C1 segment of cervical spinal cord (tissue), 14 donors: ENCODE results near the gene ATP9A.
A peak's percentile ranks its signal among the peaks of the same experiment; 100 is the strongest.
"Not testable (repeated sequence)": the region's sequence is repeated elsewhere in the genome, so short reads cannot be mapped to it uniquely, and the experiment has no call there.

Experiments used
- DNase-seq, 14 donors: peaks; one replicate each; lab custom pipeline; 2025; lab: John Stamatoyannopoulos, UW

The ATP9A gene

GRCh38 chr20:51756653-51757052 lies 11.5 kb downstream of the ATP9A start:
- DNase-seq = no peak

GRCh38 chr20:51753220-51753619 lies 15.0 kb downstream of the ATP9A start:
- not testable (repeated sequence) for DNase-seq

DNA sequence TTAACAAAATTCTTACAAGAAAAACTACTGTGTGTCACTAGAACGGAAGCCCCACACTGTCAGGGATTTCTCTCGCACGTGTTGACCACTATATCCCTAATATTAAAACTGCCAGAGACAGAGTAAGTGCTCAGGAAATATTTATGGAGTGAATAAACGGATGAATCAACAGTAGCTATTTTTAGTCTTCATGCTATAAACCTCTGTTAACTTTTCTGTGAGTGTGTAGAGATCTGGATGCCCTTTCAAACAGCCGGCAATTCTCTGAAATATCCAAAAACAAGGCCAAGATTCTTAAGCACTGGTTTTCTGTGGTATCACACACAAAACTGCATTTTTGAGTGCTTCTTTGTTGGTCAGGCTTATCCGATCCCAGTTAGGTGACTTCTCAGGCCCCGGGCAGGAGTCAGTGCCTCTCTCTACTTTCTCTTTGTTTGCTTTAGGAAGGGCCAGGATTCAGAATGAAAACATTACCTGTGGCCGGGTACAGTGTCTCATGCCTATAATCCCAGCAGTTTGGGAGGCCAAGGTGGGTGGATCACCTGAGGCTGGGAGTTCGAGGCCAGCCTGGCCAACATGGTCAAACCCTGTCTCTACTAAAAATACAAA lies 15.7 kb downstream of the ATP9A start:
- DNase-seq = no peak

GRCh38 chr20:51750770-51751388 lies 17.3 kb downstream of the ATP9A start:
- DNase-seq = no peak

DNA sequence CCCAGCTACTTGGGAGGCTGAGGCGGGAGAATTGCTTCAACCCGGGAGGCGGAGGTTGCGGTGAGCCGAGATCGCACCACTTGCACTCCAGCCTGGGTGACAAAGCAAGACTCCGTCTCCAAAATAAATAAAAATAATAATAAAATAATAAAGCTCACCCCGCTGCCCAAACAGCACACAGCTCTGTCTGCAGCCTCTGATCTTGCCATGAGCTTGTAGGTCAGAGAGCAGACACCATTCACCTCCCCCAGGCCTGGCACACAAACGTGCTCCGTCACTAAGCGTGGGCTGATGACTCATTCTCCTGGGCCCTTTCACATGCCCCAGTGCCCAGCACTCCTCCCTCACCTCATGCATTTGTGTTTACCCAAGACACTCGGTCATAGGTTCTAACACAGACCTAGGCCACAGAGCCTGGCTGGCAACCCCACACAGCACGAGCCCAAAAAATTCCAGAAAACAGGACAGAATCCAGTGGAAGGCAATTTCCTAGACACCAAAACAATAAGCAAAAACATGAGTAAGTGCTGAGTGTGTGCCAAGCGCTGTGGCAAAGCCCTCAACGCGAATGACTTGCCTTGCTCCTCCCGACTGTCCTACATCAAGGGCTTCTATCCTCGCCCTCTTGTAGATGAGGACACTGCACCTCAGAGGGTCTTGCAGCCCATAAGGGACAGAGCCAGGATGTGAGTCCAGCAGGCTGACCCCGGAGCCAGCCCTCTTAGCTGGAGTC lies 18.0 kb downstream of the ATP9A start:
- DNase-seq = peak in 13 of 14 donors; percentile 14 to 88 (median 48)

DNA sequence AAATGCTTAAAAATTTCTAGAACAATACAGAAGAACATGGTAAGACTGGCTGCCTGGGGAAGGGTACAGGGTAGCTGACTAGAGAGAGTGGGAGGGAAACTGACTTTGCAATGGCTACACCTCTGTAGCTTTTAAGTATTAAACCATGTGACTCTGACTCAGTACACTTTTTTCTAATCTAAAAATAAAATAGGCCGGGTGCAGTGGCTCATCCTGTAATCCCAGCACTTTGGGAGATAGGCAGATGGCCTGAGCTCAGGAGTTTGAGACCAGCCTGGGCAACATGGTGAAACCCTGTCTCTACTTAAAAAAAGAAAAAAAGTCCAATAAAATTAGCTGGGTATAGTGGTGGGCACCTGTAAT lies 18.5 kb downstream of the ATP9A start:
- peak in 2 of 14 donors; percentile 34 to 38 for DNase-seq

- peak in 1 of 14 donors; percentile 29 for DNase-seq
Measured at GRCh38 chr20:51747182-51747911, 20.8 kb downstream of the ATP9A start.

DNA sequence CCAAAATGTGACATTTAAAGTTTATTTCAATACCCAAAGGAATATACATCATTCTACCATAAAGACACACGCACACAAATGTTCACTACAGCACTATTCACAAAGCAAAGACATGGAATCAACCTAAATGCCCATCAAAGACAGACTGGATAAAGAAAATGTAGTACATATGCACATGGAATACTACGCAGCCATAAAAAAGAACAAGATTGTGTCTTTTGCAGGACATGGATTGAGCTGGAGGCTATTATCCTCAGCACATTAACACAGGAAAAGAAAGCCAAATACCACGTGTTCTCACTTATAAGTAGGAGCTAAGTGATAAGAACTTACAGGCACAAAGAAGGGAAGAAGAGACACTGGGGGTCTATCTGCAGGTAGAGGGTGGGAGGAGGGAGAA lies 22.4 kb downstream of the ATP9A start:
- no peak for DNase-seq

DNA sequence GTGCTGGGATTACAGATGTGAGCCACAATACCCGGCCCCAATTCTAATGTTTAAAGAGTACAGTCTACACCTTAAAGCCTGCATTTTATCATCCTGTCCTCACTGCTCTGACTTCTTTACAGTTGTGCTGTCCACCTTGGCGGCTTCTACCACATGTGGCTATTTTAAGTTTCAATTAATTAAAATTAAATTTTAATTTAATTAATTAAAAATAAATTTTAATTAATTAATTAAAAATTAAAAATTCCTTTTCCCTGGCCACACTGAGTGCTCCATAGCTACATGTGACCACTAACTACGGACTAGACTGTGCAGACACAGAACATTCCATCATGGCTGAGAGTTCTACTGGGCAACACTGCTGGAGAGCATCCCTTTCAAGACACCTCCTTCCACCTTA lies 27.4 kb downstream of the ATP9A start:
- no peak for DNase-seq

DNA sequence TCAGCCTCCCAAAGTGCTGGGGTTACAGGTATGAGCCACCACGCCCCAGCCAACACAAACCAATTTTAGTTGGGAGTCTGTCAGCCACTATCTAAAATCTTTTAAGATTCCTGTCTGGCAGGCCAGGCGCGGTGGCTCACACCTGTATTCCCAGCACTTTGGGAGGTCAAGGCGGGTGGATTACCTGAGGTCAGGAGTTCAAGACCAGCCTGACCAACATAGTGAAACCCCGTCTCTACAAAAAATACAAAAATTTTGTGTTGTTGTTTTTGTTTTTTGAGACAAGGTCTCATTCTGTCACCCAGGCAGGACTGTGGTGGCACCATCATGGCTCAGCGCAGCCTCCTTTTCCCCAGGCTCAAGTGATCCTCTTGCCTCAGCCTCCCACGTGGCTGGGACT lies 27.9 kb downstream of the ATP9A start:
- not testable (repeated sequence) for DNase-seq

DNA sequence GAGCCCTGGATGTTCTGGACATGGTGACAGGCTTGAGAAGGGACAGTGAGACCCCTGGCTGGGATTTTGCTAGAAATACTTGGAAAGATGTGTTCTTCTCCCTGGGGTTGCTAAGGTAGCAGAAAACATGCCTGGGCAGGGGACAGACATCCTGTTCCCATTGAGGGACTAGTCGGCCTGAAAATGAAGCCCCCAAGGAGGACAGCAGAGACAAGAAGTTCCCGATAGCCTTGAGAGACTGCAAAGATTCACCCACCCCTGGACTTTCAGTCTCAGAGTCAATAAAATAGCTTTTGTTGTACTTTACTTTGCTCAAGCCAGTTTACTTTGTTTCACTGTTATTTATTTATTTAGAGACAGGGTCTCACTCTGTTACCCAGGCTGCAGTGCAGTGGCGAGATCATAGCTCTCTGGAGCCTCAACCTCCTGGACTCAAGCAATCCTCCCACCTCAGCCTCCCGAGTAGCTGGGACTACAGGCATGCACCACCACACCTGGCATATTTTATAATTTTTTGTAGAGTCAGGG lies 28.4 kb downstream of the ATP9A start:
- DNase-seq = peak in 10 of 14 donors; percentile 8 to 57 (median 29)

DNA sequence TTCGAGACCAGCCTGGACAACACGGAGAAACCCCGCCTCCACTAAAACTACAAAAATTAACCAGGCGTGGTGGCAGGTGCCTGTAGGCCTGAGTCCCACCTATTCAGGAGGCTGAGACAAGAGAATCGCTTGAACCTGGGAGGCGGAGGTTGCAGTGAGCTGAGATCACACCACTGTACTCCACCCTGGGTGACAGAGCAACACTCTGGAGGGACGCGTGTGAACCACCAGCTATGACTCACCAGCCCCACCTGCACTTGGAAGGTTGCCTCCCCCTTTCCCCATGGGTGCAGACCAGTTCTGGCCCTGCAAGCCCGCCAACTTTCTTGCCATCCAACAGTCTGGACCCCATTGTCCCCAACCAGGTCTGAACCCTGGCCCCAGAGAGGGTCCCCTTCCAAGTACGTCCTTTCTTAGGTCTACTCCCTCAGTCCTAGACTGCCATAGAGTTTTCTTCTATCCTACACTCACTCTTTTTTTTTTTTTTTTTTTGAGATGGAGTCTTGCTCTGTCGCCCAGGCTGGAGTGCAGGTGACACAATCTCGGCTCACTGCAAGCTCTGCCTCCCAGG lies 29.2 kb downstream of the ATP9A start:
- DNase-seq = no peak

DNA sequence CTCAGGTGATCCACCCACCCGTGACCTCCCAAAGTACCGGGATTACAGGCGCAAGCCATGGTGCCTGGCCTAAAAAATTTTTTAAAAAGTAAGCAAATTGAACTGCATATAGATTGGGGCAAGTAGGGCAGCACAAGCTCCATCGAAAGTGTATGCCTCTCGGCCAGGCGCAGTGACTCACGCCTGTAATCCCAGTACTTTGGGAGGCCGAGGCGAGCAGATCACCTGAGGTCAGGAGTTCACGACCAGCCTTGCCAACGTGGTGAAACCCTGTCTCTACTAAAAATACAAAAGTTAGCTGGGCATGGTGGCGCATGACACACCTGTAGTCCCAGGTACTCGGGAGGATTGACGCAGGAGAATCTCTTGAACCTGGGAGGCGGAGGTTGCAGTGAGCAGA lies 29.9 kb downstream of the ATP9A start:
- not testable (repeated sequence) for DNase-seq

DNA sequence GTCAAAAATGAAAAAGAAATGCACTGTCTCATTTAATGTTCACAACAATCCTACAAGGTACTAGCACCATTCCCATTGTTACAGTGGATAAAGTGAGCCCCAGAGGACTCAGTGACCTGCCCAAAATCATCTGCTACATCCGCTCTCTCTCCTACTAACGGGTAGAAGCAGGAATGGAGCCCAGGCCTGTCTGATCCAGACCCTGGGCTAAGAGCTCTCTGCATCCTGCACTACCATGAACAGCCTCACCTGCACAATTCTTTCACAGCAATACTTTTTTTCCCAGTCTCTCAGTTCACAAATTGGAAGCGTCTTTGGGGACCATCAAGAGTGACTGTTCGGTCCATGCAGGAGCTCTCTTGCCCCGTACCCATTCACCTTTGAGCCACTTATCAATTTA lies 31.2 kb downstream of the ATP9A start:
- no peak for DNase-seq

- DNase-seq = peak in 1 of 14 donors; percentile 21
Measured at GRCh38 chr20:51735728-51736600, 32.2 kb downstream of the ATP9A start.

- DNase-seq = peak in 1 of 14 donors; percentile 16
Measured at GRCh38 chr20:51734876-51735720, 33.1 kb downstream of the ATP9A start.

DNA sequence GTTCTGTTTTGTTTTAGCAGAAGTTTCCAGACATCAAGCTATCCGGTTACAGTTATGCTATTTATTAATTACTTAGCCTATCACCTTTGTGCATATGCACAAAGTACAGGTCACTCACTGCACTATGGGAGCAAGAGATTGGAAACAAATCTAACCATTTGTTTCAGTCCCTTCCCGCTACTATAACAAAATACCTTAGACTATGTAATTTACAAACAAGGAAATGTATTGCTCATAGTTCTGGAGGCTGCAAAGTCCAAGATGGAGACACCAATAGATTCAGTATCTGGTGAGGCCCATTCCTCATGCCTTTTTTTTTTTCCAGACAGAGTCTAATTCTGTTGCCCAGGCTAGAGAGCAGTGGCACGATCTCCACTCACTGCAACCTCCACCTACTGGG lies 35.1 kb downstream of the ATP9A start:
- DNase-seq = no peak

DNA sequence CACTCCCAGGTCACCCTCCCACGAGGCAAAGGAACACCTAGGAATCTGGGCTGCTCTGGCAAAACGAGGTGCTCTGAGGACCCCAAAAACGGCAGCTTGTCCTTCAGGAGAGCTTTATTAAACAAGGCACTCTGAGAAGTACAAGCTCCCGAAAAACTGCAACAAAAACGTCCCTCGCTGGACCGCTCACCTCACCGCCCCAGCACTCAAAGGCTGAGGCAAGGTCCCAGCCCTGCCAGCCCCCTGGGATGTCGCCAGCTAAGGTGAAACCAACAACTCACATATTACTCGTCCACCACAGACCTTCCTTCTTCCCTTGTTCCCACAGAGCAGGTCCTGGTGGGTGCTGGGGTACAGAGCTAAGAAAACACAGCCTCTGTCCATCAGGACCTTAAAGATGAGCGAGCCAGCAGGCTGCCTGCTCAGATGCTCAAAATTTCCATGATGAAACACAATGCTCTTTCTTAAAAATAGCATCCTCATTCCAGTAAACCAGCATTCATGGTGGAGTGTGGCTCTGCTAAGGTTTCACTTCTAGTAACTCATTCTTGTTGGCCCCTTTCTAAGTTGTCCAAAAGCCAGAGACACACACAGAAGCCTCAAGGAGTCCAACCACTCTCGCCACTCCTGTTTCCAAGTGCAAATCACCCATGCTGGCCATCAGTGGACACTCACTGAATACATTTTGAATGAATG lies 35.9 kb downstream of the ATP9A start:
- peak in 9 of 14 donors; percentile 9 to 76 (median 40) for DNase-seq

DNA sequence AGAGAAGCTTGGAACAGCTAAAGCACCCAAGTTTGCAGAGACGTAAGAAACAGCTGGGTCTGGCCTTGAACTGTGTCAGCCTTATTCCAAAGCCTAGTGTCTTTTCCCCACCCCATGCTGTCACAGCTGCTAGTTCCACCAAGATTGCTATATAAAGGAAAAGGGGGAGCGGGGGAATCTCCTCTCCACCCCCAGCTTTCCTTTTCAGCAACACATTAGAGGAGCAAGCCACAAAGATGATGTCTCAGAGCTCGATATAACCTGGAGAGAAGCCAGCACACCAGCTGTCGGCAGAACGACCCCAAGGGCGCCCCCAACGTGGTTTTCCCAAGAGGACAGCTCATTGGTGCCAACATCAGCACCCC lies 36.5 kb downstream of the ATP9A start:
- DNase-seq = peak in 1 of 14 donors; percentile 39
